Heart right ventricle (tissue), 16 donors: Measurements from ENCODE around the gene PPP1CA. TPM values are rescaled to one million over a fixed set of nuclear protein-coding genes. Genes with fewer than 3 reads are reported as not detected.

Experiments used
- ATAC-seq, 8 donors: fragments of 200-7000 bp; cut with Tn5 transposase; one replicate each; pipeline ENCODE4 v1.9.1; 2020; ENCODE audit warnings: mild to moderate bottlenecking in 8 of 8, moderate library complexity in 8 of 8, moderate number of reproducible peaks in 1 of 8
- DNase-seq, 2 donors: peaks; one replicate each; pipeline ENCODE4 v3.0.0-alpha.2; 2020
- H3K27ac ChIP-seq, 10 donors: fragments of 200-600 bp; sonication (generic) in 2 of 10; one replicate each; pipeline versions ENCODE4 v1.5.0 to v1.8.0; 2020 to 2022; ENCODE audit warnings: mild to moderate bottlenecking in 3 of 10
- H3K27me3 ChIP-seq, 7 donors: fragments of 200-600 bp; one replicate each; pipeline ENCODE4 v1.8.0; 2021 to 2022; ENCODE audit warnings: mild to moderate bottlenecking in 2 of 7
- H3K36me3 ChIP-seq, 9 donors: fragments of 200-600 bp; sonication (generic) in 1 of 9; one replicate each; pipeline versions ENCODE4 v1.5.0 to v1.8.0; 2020 to 2022; ENCODE audit warnings: mild to moderate bottlenecking in 2 of 9
- H3K4me1 ChIP-seq, 9 donors: fragments of 200-600 bp; sonication (generic) in 1 of 9; one replicate each; pipeline versions ENCODE4 v1.5.0 to v1.8.0; 2020 to 2022; ENCODE audit warnings: mild to moderate bottlenecking in 4 of 9
- H3K4me3 ChIP-seq, 10 donors: fragments of 200-600 bp; sonication (generic) in 2 of 10; one replicate each; pipeline versions ENCODE4 v1.5.0 to v1.8.0; 2020 to 2022; ENCODE audit warnings: mild to moderate bottlenecking in 7 of 10, moderate library complexity in 2 of 10
- H3K9me3 ChIP-seq, 11 donors: fragments of 200-600 bp in 10 of 11; sonication (generic) in 2 of 11; one replicate each; pipeline versions ENCODE4 v1.5.0 to v1.8.0; 2013 to 2022; ENCODE audit warnings: mild to moderate bottlenecking in 2 of 11, control low read depth in 1 of 11, moderate library complexity in 1 of 11
- WGBS, 2 donors: extraction: QIAGEN DNeasy Blood & Tissue Kit; methylation state at CpG; one replicate each; pipeline ENCODE4 v1.1.7; 2013; ENCODE audit warnings: inconsistent platforms in 1 of 2; 5-methylcytosine and 5-hydroxymethylcytosine counted together
- intact Hi-C, 10 donors: fragments of 100-400 bp; cut with DNase I; formaldehyde crosslinking; loops; one replicate each; pipeline versions ENCODE4 v1.11.1 to v1.14.2; 2022
- polyA plus RNA-seq, 2 donors: library from polyadenylated mRNA; stranded (reverse); fragments of 200-250 nt; gene quantifications; one replicate each; pipeline ENCODE4 v1.2.3, GENCODE V29; 2013
- total RNA-seq, 10 donors: library from RNA; stranded (reverse); fragmentation: NEBNext Ultra II Directional in 3 of 10; extraction: Animal tissue kit (Norgen Biotek cat#: 25700) in 3 of 10; gene quantifications; one replicate each; pipeline versions ENCODE4 v1.2.1 to v1.2.4, GENCODE V29; 2021 to 2023
- TF ChIP-seq, protein P1 (sequence below), 9 donors: fragments of 200-600 bp; sonication (generic) in 2 of 9; IDR thresholded peaks; one replicate each; pipeline versions ENCODE4 v1.5.0 to v1.8.0; 2021 to 2022; ENCODE audit warnings: antibody characterized with exemption in 9 of 9, mild to moderate bottlenecking in 5 of 9, moderate library complexity in 1 of 9
- donor health status: Arrhythmogenic right ventricular cardiomyopathy.
- donor health status: ischemic (EF 13 %, LVEDD 7.1; RV severe dilation, severe dysfunction).
- donor health status: healthy with polysubstance abuse.
- donor health status: DM: no; HTN: yes; CAD: no.
- donor health status: DM: no; HTN: no; CAD: no.
- donor health status: ischemic (EF 25% LVEDD 6.9; RV normal size, moderate dysfunction).
- donor health status: ischemic (EF 25% LVEDD 5.7; RV mildly dilated, moderate dysfunction).
- donor health status: healthy.
- donor health status: DM: yes; HTN: yes; CAD: no.
- donor health status: Ischemic cardiomyopathy.
- donor health status: ischemic (EF 35%, LVEDD 5.7; RV mildly dilated, moderate dysfunction).
- donor health status: nonischemic (EF 11% LVEDD 7.7; RV severe dilation, severe dysfunction).
- donor health status: DM: yes; HTN: yes; CAD: no.
- donor health status: PGD.
- donor health status: ischemic (EF 29% LVEDD 5.4; RV normal size, mild dysfunction).
- donor health status: nonischemic (EF 23%, LVEDD 6.1; RV moderate dilation, normal function).

The PPP1CA gene
- total and polyA plus RNA-seq, 12 donors: 80.2 to 186 (median 103) TPM

DNA sequence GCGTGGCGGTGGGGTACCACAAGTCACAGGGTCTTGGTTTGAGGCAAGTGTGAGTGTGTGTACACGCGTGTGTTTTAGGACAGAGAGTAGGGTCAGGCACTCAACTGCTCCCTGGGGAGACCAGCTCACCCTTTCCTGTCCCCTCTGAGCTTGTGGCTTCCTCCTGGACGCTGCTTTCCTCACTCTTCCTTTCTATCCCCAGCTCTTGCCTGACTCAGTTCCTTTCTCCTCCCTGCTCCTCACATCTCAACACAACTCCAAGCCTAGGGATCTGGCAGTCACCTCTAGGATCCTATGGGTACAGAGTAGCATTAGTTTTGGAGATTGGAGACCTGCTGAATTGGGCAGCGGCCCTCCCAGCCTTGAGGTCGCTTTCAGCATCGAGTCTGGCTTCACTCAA is 32.4 kb downstream of the PPP1CA start:
- 84 to 85% methylated on average over 8 of the region's 8 CpGs for WGBS, 2 donors
- Histone ChIP-seq H3K4me1 (peaks cover 20 to 78% (median 46%) of the 10 kb centered on the region in 9 donors), H3K27ac (no peak overlapping the region)

GRCh38 chr11:67368621-67369020 is 33.0 kb downstream of the PPP1CA start:
- H3K27ac ChIP-seq: no peak overlapping the region
- intact Hi-C loops: no loop called here
- no peaks in the 10 kb centered on the region for H3K27me3 ChIP-seq
- WGBS, 2 donors: 90 to 91% methylated on average over 3 of the region's 3 CpGs
- no peak for ATAC-seq
- TF ChIP-seq, protein P1, sequence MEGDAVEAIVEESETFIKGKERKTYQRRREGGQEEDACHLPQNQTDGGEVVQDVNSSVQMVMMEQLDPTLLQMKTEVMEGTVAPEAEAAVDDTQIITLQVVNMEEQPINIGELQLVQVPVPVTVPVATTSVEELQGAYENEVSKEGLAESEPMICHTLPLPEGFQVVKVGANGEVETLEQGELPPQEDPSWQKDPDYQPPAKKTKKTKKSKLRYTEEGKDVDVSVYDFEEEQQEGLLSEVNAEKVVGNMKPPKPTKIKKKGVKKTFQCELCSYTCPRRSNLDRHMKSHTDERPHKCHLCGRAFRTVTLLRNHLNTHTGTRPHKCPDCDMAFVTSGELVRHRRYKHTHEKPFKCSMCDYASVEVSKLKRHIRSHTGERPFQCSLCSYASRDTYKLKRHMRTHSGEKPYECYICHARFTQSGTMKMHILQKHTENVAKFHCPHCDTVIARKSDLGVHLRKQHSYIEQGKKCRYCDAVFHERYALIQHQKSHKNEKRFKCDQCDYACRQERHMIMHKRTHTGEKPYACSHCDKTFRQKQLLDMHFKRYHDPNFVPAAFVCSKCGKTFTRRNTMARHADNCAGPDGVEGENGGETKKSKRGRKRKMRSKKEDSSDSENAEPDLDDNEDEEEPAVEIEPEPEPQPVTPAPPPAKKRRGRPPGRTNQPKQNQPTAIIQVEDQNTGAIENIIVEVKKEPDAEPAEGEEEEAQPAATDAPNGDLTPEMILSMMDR (IDR thresholded peaks at IDR 0.05): no peak
- H3K36me3 ChIP-seq: peaks cover 0 to 21% (median 0%) of the 10 kb centered on the region in 9 donors
- no peak for DNase-seq
- no peak overlapping the region for H3K4me3 ChIP-seq
- H3K9me3 ChIP-seq: no peaks in the 10 kb centered on the region
- peaks cover 15 to 72% (median 40%) of the 10 kb centered on the region in 9 donors for H3K4me1 ChIP-seq

More for the DNA sequence above, 32.4 kb downstream of the PPP1CA start:
- ATAC-seq (no peak), DNase-seq (no peak)
- TF ChIP-seq, protein P1 (IDR thresholded peaks at IDR 0.05): no peak
- H3K4me3 ChIP-seq: no peak overlapping the region
- no peaks in the 10 kb centered on the region for H3K9me3 ChIP-seq
- H3K27me3 ChIP-seq: no peaks in the 10 kb centered on the region
- H3K36me3 ChIP-seq: peaks cover 0 to 17% (median 0%) of the 10 kb centered on the region in 9 donors
- intact Hi-C loops: no loop called here

DNA sequence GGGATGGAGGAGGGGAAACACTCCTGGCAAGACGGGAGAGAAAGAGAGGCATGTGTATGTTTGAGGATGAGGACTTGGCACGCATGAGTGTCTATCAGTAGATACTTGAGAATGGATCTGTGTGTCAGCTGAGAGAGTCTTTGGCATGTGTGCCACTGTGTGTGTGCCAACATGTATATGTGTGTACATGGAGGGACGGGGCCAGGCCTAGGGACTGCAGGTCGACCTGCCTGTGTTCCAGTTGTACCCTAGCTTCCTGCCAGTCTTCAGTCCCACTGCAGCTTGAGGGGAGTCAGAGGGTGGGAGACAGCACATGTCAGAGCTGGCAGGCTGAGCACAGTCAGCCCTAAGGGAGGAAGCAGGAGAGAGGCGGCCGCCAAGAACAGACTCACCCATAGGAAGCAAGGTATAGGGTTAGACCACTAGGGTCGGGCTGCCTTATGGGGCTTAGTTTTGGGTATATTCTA is 33.9 kb downstream of the PPP1CA start:
- H3K27me3 ChIP-seq: no peaks in the 10 kb centered on the region
- no peaks in the 10 kb centered on the region for H3K9me3 ChIP-seq
- TF ChIP-seq, protein P1 (IDR thresholded peaks at IDR 0.05): no peak
- ATAC-seq: no peak
- H3K4me3 ChIP-seq: no peak overlapping the region
- H3K27ac ChIP-seq: no peak overlapping the region
- H3K36me3 ChIP-seq: peaks cover 0 to 21% (median 0%) of the 10 kb centered on the region in 9 donors
- H3K4me1 ChIP-seq: peaks cover 15 to 71% (median 37%) of the 10 kb centered on the region in 9 donors
- 47 to 53% methylated on average over 7 of the region's 7 CpGs for WGBS, 2 donors
- intact Hi-C loops: no loop called here
- no peak for DNase-seq

GRCh38 chr11:67366961-67367760 is 34.5 kb downstream of the PPP1CA start:
- TF ChIP-seq, protein P1 (IDR thresholded peaks at IDR 0.05): no peak
- H3K9me3 ChIP-seq: no peaks in the 10 kb centered on the region
- H3K27me3 ChIP-seq: no peaks in the 10 kb centered on the region
- ATAC-seq (peak in 6 of 8 donors; percentile 9 to 38 (median 16)), DNase-seq (no peak)
- intact Hi-C loops: no loop called here
- H3K4me1 ChIP-seq: peaks cover 15 to 70% (median 36%) of the 10 kb centered on the region in 9 donors
- 46 to 49% methylated on average over 25 of the region's 25 CpGs for WGBS, 2 donors
- peak overlapping the region in 3 of 10 donors; percentile 20 to 31 (median 24) for H3K27ac ChIP-seq
- H3K4me3 ChIP-seq: no peak overlapping the region
- peaks cover 0 to 21% (median 0%) of the 10 kb centered on the region in 9 donors for H3K36me3 ChIP-seq
